H9 (cell line): Measurements from ENCODE around the gene ALLC. TPM values are rescaled to one million over a fixed set of nuclear protein-coding genes. Genes with fewer than 3 reads are reported as not detected.
A peak's percentile ranks its signal among the peaks of the same experiment; 100 is the strongest.

ENCODE experiments used
- DNase-seq: peaks from one replicate; pipeline ENCODE4 v3.0.0-alpha.2; 2017
- H2AFZ ChIP-seq: one replicate; pipeline ENCODE4 v1.6.1; 2013; ENCODE audit warnings: mild to moderate bottlenecking, low read length, control low read depth, moderate library complexity
- H2AK5ac ChIP-seq: 2 replicates; pipeline ENCODE4 v1.6.1; 2013; ENCODE audit warnings: low read length, control low read depth, mixed read lengths; ENCODE audit not compliant: insufficient read length
- H2BK120ac ChIP-seq: one replicate; pipeline ENCODE4 v1.6.1; 2013; ENCODE audit warnings: low read depth, mild to moderate bottlenecking, low read length, control low read depth, inconsistent platforms; ENCODE audit not compliant: poor library complexity, severe bottlenecking
- H2BK12ac ChIP-seq: 2 replicates; pipeline ENCODE4 v1.6.1; 2013; ENCODE audit warnings: low read length, control low read depth, mixed read lengths, low read depth; ENCODE audit not compliant: insufficient read length
- H2BK15ac ChIP-seq: 2 replicates; pipeline ENCODE4 v1.6.1; 2013; ENCODE audit warnings: low read depth, low read length, control low read depth
- H2BK20ac ChIP-seq: one replicate; pipeline ENCODE4 v1.6.1; 2013; ENCODE audit warnings: low read depth, mild to moderate bottlenecking, low read length, control low read depth, inconsistent platforms; ENCODE audit not compliant: poor library complexity, severe bottlenecking
- H2BK5ac ChIP-seq: 2 replicates; pipeline ENCODE4 v1.6.1; 2013; ENCODE audit warnings: low read length, control low read depth, mixed read lengths; ENCODE audit not compliant: insufficient read length
- H3K14ac ChIP-seq: 2 replicates; pipeline ENCODE4 v1.6.1; 2013; ENCODE audit warnings: low read length, control low read depth; ENCODE audit not compliant: insufficient read depth
- H3K18ac ChIP-seq: 2 replicates; pipeline ENCODE4 v1.6.1; 2013; ENCODE audit warnings: low read depth, mild to moderate bottlenecking, mixed read lengths, low read length, control low read depth; ENCODE audit not compliant: insufficient read length
- H3K23ac ChIP-seq: 2 replicates; pipeline ENCODE4 v1.6.1; 2013; ENCODE audit warnings: low read length, control low read depth, mixed read lengths, low read depth; ENCODE audit not compliant: insufficient read length
- H3K23me2 ChIP-seq: 2 replicates; pipeline ENCODE4 v1.6.1; 2013; ENCODE audit warnings: low read depth, mild to moderate bottlenecking, mixed read lengths, low read length, control low read depth; ENCODE audit not compliant: insufficient read length, poor library complexity, severe bottlenecking
- H3K27ac ChIP-seq: 2 replicates; pipeline ENCODE4 v1.5.1; 2013; ENCODE audit warnings: low read length, control low read depth, mixed read lengths, low read depth; ENCODE audit not compliant: insufficient read length
- H3K27me3 ChIP-seq: 2 replicates; pipeline ENCODE4 v1.6.1; 2013; ENCODE audit warnings: low read length, control low read depth, inconsistent platforms; ENCODE audit not compliant: insufficient read depth
- H3K4ac ChIP-seq: 2 replicates; pipeline ENCODE4 v1.6.1; 2013; ENCODE audit warnings: low read depth, mild to moderate bottlenecking, control low read depth, inconsistent platforms, low read length, moderate library complexity
- H3K4me1 ChIP-seq: 2 replicates; pipeline ENCODE4 v1.6.1; 2013; ENCODE audit warnings: low read length, control low read depth, inconsistent platforms; ENCODE audit not compliant: insufficient read depth
- H3K4me2 ChIP-seq: 2 replicates; pipeline ENCODE4 v1.6.1; 2013; ENCODE audit warnings: low read length, control low read depth, mixed read lengths; ENCODE audit not compliant: insufficient read length, insufficient read depth
- H3K56ac ChIP-seq: 2 replicates; pipeline ENCODE4 v1.6.1; 2013; ENCODE audit warnings: low read depth, mild to moderate bottlenecking, mixed read lengths, low read length, control low read depth; ENCODE audit not compliant: insufficient read length
- H3K79me1 ChIP-seq: 2 replicates; pipeline ENCODE4 v1.6.1; 2013; ENCODE audit warnings: low read depth, mild to moderate bottlenecking, moderate library complexity, low read length, control low read depth, inconsistent platforms; ENCODE audit not compliant: insufficient read depth, poor library complexity, severe bottlenecking
- H3K79me2 ChIP-seq: 2 replicates; pipeline ENCODE4 v1.6.1; 2013; ENCODE audit warnings: low read length, control low read depth, inconsistent platforms; ENCODE audit not compliant: insufficient read depth
- H3K9ac ChIP-seq: 2 replicates; pipeline ENCODE4 v1.6.1; 2013; ENCODE audit warnings: low read length, control low read depth, mixed read lengths; ENCODE audit not compliant: insufficient read length; ENCODE audit errors: extremely low read depth
- H3K9me3 ChIP-seq: one replicate; pipeline ENCODE4 v1.6.1; 2013; ENCODE audit warnings: low read depth, low read length, inconsistent platforms; ENCODE audit not compliant: control insufficient read depth
- H3T11ph ChIP-seq: one replicate; pipeline ENCODE4 v1.6.1; 2013; ENCODE audit warnings: mild to moderate bottlenecking, low read length, control low read depth, inconsistent platforms
- H4K20me1 ChIP-seq: one replicate; pipeline ENCODE4 v1.6.1; 2013; ENCODE audit not compliant: control insufficient read depth, insufficient read length, insufficient read depth
- H4K5ac ChIP-seq: 2 replicates; pipeline ENCODE4 v1.6.1; 2013; ENCODE audit warnings: low read depth, mild to moderate bottlenecking, mixed read lengths, low read length, control low read depth; ENCODE audit not compliant: insufficient read length
- H4K8ac ChIP-seq: replicated peaks from 2 replicates; pipeline ENCODE4 v1.6.1; 2013; ENCODE audit warnings: low read length, control low read depth, mixed read lengths, low read depth; ENCODE audit not compliant: insufficient read length
- H4K91ac ChIP-seq: 2 replicates; pipeline ENCODE4 v1.6.1; 2013; ENCODE audit warnings: low read depth, mild to moderate bottlenecking, moderate library complexity, mixed read lengths, low read length, control low read depth; ENCODE audit not compliant: insufficient read length
- H3K27ac Mint-ChIP-seq, 3 experiments: 2 replicates in 2 of 3; 3 replicates in 1 of 3; pipeline ENCODE4 v1.8.0; 2020 to 2021; ENCODE audit warnings: mixed read lengths in 3 of 3, mild to moderate bottlenecking in 1 of 3, moderate library complexity in 1 of 3
- H3K27me3 Mint-ChIP-seq: 2 replicates; pipeline ENCODE4 v1.8.0; 2021; ENCODE audit warnings: low read depth, mild to moderate bottlenecking, moderate library complexity, mixed read lengths
- H3K36me3 Mint-ChIP-seq, 3 experiments: 2 replicates in 2 of 3; 3 replicates in 1 of 3; pipeline ENCODE4 v1.8.0; 2020 to 2021; ENCODE audit warnings: low read depth in 3 of 3, mixed read lengths in 3 of 3; ENCODE audit not compliant: insufficient read depth in 1 of 3
- H3K4me1 Mint-ChIP-seq, 2 experiments: 2 replicates each; pipeline ENCODE4 v1.8.0; 2020; ENCODE audit warnings: mixed read lengths in 2 of 2
- H3K4me3 Mint-ChIP-seq, 2 experiments: 2 replicates in 1 of 2; 3 replicates in 1 of 2; pipeline ENCODE4 v1.8.0; 2020 to 2021; ENCODE audit warnings: mild to moderate bottlenecking in 2 of 2, mixed read lengths in 2 of 2, moderate library complexity in 1 of 2
- H3K9me3 Mint-ChIP-seq, 2 experiments: 2 replicates in 1 of 2; 3 replicates in 1 of 2; pipeline ENCODE4 v1.8.0; 2020; ENCODE audit warnings: mild to moderate bottlenecking in 2 of 2, mixed read lengths in 2 of 2, moderate library complexity in 1 of 2
- CTCF ChIP-seq: fragments of 200-600 bp; sonication (generic); conservative IDR thresholded peaks from 3 replicates; pipeline ENCODE4 v1.8.0; 2021; ENCODE audit warnings: antibody characterized with exemption, mild to moderate bottlenecking
- WGBS: extraction: QIAGEN DNeasy Blood & Tissue Kit; methylation state at CpG from one replicate; pipeline ENCODE4 v1.1.7; 2013; ENCODE audit warnings: missing lambda C conversion rate, low lambda C conversion rate, mixed read lengths; ENCODE audit not compliant: insufficient read length; ENCODE audit errors: extremely low coverage; 5-methylcytosine and 5-hydroxymethylcytosine counted together
- total RNA-seq: library from RNA; stranded (reverse); gene quantifications from 2 replicates; pipeline ENCODE4 v1.2.1, GENCODE V29; 2021

ALLC gene
- total RNA-seq, 1 experiment from 2014 or later, result not detected

GRCh38 chr2:3664118-3664517, 6.1 kb downstream of the ALLC start:
- H3K79me1 ChIP-seq, result no peaks in the 10 kb centered on the region
- no peak overlapping the region for H3K27ac ChIP-seq
- Mint-ChIP-seq H3K4me1 (peaks cover 13 to 17% of the 10 kb centered on the region in 2 experiments), H3K4me3 (no peak overlapping the region), H3K9me3 (no peaks in the 10 kb centered on the region; a peak in 2 of 5 replicates), H3K27me3 (no peaks in the 10 kb centered on the region; the same call in none of the 2 replicates), H3K27ac (peak overlapping the region in 1 of 3 experiments; percentile 48; a peak in 1 of 7 replicates), H3K36me3 (no peaks in the 10 kb centered on the region)
- no peak overlapping the region for H3T11ph ChIP-seq
- no peak overlapping the region for H4K5ac ChIP-seq
- H3K9me3 ChIP-seq, result no peaks in the 10 kb centered on the region
- no peak overlapping the region for H4K91ac ChIP-seq
- no peaks in the 10 kb centered on the region; the same call in 1 of the 2 replicates for H3K4me1 ChIP-seq
- H3K23me2 ChIP-seq, result no peaks in the 10 kb centered on the region
- no peak overlapping the region for H3K23ac ChIP-seq
- no CpG with 5 or more reads among the region's 3 CpGs for WGBS
- H3K27me3 ChIP-seq, result no peaks in the 10 kb centered on the region
- no peak overlapping the region for H2BK20ac ChIP-seq
- peaks cover 2% of the 10 kb centered on the region for H4K20me1 ChIP-seq
- H2BK15ac ChIP-seq, result no peak overlapping the region
- H3K79me2 ChIP-seq, result no peaks in the 10 kb centered on the region
- no peak overlapping the region for H2AK5ac ChIP-seq
- H2BK12ac ChIP-seq, result no peak overlapping the region
- H3K56ac ChIP-seq, result no peak overlapping the region
- TF ChIP-seq CTCF, result no peak
- H2AFZ ChIP-seq, result no peak overlapping the region
- H2BK120ac ChIP-seq, result no peak overlapping the region
- H4K8ac ChIP-seq, result no peak overlapping the region
- DNase-seq, result no peak
- H2BK5ac ChIP-seq, result no peak overlapping the region
- no peak overlapping the region for H3K4ac ChIP-seq
- no peak overlapping the region for H3K18ac ChIP-seq
- H3K4me2 ChIP-seq, result no peak overlapping the region
- no peak overlapping the region for H3K9ac ChIP-seq
- no peak overlapping the region for H3K14ac ChIP-seq
